ENCODE measurements around the gene THTPA.
"Not testable (repeated sequence)": the region's sequence is repeated elsewhere in the genome, so short reads cannot be mapped to it uniquely, and the experiment has no call there.

THTPA gene

GRCh38 chr14:23583761-23584526 is 27.9 kb downstream of the THTPA start:
- DNase-seq (ENCODE audit: low spot score): not testable (repeated sequence)

DNA sequence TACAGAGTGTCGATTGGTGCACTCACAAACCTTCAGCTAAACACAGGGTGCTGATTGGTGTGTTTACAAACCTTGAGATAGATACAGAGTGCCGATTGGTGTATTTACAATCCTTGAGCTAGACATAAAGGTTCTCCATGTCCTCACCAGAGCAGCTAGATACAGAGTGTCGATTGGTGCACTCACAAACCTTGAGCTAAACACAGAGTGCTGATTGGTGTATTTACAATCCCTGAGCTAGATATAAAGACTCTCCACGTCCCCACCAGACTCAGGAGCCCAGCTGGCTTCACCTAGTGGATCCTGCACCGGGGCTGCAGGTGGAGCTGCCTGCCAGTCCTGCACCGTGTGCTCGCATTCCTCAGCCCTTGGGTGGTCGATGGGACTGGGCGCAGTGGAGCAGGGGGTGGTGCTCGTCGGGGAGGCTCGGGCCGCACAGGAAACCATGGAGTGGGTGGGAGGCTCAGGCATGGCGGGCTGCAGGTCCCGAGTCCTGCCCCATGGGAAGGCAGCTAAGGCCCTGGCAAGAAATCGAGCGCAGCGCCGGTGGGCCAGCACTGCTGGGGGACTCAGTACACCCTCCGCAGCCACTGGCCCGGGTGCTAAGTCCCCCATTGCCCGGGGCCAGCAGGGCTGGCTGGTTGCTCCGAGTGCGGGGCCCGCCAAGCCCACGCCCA is 28.6 kb downstream of the THTPA start:
- not testable (repeated sequence) for DNase-seq (ENCODE audit: low spot score)

DNA sequence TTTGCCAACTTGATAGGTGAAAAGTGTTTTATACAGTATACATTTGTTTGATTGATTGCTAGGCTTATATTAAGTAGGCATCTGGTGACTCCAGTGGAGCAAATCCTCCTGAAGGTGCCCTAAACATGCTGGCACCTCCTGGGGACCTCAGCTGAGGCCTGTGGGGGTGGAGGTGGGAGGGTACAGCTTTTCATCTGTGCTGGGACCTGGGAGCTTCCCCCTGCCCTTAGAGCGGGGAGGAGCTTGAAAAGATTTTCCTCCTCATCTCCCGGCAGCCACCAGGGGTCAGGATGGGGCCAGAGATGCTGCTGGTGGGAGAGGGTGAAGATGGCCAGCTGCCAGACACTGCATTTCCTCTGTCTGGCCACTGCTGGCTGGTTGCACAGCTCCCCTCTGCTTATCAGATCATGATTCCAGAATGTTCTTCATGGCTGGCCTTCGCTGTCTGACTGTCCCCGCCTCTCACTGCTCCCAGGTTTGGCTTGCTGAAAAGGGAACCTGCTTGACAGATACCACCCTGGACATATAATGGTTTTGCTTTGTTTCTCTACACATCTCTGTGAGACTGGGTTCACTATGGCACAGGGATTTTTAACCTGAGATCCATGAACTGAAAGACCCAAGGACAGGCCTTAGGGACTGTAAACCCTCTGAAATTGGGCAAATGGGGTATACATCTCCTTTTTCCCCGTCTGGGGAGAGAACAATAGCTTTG is 33.0 kb downstream of the THTPA start:
- DNase-seq (ENCODE audit: low spot score): peak; percentile 93

GRCh38 chr14:23589606-23590005 is 33.5 kb downstream of the THTPA start:
- peak; percentile 14 for DNase-seq (ENCODE audit: low spot score)

- DNase-seq (ENCODE audit: low spot score): no peak
These were observed 34.1 kb downstream of the THTPA start for GRCh38 chr14:23590198-23590597.

- DNase-seq (ENCODE audit: low spot score): not testable (repeated sequence)
These were observed 38.1 kb downstream of the THTPA start for GRCh38 chr14:23594191-23594590.

- no peak for DNase-seq (ENCODE audit: low spot score)
These were observed 44.2 kb downstream of the THTPA start for GRCh38 chr14:23600322-23600707.

DNA sequence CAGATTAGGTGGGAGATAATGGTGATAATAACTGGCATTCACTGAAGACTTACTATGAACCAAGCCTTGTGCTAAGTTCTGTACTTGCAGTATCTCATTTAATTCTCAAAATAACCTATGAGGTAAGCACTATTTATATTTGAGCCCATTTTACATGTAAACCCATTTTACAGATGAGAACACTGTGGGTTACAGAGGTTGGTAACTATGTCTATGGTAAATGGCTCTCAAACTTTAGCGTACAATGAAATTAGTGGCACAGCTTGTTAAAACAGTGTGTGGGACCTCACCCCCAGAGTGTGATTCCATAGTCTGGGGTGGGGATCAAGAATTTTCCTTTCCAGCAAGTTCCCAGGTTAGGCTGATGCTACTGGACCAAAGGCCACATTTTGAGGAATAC is 44.7 kb downstream of the THTPA start:
- no peak for DNase-seq (ENCODE audit: low spot score)

DNA sequence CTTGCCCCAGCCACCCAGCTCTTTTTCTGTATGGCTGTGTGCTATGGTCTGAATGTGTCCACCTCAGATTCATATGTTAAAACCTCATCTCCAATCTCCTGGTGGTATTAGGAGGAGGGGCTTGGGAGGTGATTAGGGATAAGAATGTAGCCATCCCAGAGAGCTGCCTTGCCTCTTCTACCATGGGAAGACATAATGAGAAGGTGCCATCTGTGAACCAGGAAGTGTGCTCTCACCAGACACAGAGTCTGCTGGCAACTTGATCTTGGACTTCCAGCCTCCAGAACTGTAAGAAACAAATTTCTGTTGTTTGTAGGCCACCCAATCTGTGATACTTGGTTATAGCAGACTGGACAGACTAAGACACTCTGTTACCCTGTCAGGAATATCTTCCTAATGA is 45.4 kb downstream of the THTPA start:
- DNase-seq (ENCODE audit: low spot score): no peak

- DNase-seq (ENCODE audit: low spot score): no peak
These were observed 45.7 kb downstream of the THTPA start for GRCh38 chr14:23601845-23602180.

- DNase-seq (ENCODE audit: low spot score): no peak
These were observed 46.4 kb downstream of the THTPA start for GRCh38 chr14:23602181-23603095.

GRCh38 chr14:23603103-23603502 is 47.0 kb downstream of the THTPA start:
- DNase-seq (ENCODE audit: low spot score): no peak

- DNase-seq (ENCODE audit: low spot score): no peak
These were observed 48.1 kb downstream of the THTPA start for GRCh38 chr14:23604148-23604547.

DNA sequence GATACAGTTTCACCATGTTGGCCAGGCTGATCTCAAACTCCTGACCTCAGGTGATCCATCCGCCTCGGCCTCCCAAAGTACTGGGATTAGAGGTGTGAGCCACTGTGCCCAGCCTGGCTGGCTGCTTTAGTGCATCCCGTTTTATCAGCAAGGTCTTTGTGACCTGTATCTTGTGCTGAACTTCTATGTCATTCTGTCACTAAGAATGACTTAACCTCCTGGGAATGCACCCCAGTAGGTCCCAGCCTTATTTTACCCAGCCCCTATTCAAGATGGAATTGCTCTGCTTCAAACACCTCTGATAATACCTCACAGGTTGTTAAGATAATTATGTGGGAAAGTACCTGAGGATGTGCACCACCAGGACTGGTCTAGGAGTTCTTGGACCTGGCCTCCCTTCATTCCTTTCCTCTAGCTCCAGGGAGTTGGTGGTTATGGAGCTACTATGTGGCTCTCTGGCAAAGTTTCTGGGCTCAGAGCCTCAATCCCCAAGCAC is 48.7 kb downstream of the THTPA start:
- DNase-seq (ENCODE audit: low spot score): no peak

GRCh38 chr14:23605931-23606585 is 50.0 kb downstream of the THTPA start:
- DNase-seq (ENCODE audit: low spot score): no peak

DNA sequence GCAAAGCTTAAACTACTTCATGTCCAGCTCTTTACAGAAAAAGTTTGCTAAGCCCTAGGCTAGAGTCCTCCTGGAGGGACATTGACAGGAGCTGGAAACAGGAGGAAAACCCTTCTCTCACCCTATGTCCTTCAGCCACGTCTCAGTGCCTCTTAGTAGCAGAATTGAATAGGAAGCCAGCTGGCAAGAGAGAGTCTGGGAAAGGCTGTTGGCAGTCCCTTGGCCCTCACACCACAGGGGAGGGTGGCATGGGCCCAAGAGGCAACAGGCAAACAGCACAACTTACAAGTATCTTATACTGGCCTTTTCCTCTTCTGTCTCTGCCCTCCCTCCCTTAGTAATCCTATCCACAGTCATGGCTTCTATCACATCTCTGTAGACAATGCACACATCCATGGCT is 52.4 kb downstream of the THTPA start:
- DNase-seq (ENCODE audit: low spot score): no peak

- no peak for DNase-seq (ENCODE audit: low spot score)
These were observed 52.9 kb downstream of the THTPA start for GRCh38 chr14:23609001-23609400.

DNA sequence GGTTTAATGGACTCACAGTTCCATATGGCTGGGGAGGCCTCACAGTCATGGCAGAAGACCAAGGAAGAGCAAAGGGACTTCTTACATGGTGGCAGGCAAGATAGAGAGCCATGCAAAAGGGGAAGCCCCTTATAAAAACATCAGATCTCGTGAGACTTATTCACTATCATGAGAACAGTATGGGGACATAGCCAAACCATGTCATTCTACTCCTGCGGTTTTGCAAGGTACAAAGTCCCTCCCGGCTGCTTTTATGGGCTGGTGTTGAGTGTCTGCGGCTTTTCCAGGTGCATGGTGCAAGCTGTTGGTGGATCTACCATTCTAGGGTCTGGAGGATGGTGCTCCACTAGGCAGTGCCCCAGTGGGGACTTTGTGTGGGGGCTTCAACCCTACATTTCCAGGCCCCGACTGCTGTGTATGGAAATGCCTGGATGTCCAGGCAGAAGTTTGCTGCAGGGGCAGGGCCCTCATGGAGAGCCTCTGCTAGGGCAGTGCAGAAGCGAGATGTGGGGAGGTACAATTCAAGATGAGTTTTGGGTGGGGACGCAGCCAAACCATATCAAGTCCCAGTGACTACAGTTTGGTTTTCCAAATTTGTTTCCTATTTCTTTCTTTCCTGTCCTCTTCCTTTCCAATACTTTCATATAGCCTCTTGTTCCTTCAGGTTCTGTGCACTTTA is 53.5 kb downstream of the THTPA start:
- not testable (repeated sequence) for DNase-seq (ENCODE audit: low spot score)

All from D341Med (cell line).